ENCODE results near the gene GNG12.

The GNG12 gene

GRCh38 chr1:67719329-67720196, 113.7 kb downstream of the GNG12 start:
- H3K4me3 ChIP-seq (ENCODE audit: low read depth in 1 of 5, low read length in 5 of 5): no peak overlapping the region
- H3K4me1 ChIP-seq (ENCODE audit: control insufficient read depth in 5 of 5, insufficient read depth in 5 of 5, low read length in 5 of 5): peaks cover 0 to 41% (median 23%) of the 10 kb centered on the region in 5 donors
- H3K9me3 ChIP-seq (ENCODE audit: control insufficient read depth in 5 of 5, low read length in 5 of 5): no peaks in the 10 kb centered on the region
- H3K27ac ChIP-seq (ENCODE audit: low read depth, low read length): no peak overlapping the region
- no peaks in the 10 kb centered on the region for H3K27me3 ChIP-seq (ENCODE audit: control insufficient read depth in 5 of 5, insufficient read depth in 4 of 5, low read length in 5 of 5)
- no peak overlapping the region for H3K9ac ChIP-seq (ENCODE audit: low read length in 5 of 5)
- H3K36me3 ChIP-seq (ENCODE audit: control insufficient read depth in 5 of 5, insufficient read depth in 5 of 5, low read length in 5 of 5): no peaks in the 10 kb centered on the region

DNA sequence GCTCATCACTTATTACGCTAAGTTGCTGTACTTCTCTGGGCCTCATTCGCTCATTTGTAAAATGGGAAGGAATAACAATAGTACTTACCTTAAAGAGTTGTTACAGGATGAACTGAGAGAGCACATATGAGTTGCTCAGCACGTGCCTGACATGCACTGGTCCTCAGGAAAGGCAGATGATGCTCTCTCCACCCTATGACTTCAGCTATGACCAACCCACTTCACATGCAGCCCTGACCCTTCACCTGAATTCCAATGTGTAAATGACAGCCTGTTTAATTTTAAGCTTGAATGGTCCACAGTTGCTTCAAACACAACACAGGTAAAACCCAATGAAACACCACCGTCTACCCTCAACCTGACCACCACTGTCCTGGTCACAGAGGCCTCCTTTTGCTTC, 115.4 kb downstream of the GNG12 start:
- Histone ChIP-seq H3K27ac (ENCODE audit: low read depth, low read length) (no peak overlapping the region), H3K27me3 (ENCODE audit: control insufficient read depth in 5 of 5, insufficient read depth in 4 of 5, low read length in 5 of 5) (no peaks in the 10 kb centered on the region), H3K36me3 (ENCODE audit: control insufficient read depth in 5 of 5, insufficient read depth in 5 of 5, low read length in 5 of 5) (no peaks in the 10 kb centered on the region), H3K9me3 (ENCODE audit: control insufficient read depth in 5 of 5, low read length in 5 of 5) (no peaks in the 10 kb centered on the region), H3K4me3 (ENCODE audit: low read depth in 1 of 5, low read length in 5 of 5) (no peak overlapping the region), H3K9ac (ENCODE audit: low read length in 5 of 5) (no peak overlapping the region), H3K4me1 (ENCODE audit: control insufficient read depth in 5 of 5, insufficient read depth in 5 of 5, low read length in 5 of 5) (peaks cover 2 to 34% (median 33%) of the 10 kb centered on the region in 5 donors)

DNA sequence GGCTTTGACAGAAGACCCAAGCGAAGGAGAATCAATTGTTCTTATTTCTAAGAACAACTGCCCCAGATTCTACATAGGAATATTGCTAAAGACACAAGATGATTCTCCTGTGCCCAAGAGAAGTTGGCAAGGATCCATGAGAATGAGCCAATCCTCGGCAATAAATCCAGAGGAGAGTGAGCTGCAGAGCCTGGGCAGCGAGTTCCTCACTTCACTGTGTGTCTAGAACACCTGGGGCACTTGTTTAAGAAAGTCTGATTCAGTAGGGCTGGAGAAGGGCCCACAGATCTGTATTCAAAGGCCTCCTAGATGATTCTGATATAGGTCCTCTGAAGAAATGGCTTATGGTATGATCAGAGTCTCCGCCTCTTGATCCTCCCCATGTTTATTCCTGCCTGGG, 116.5 kb downstream of the GNG12 start:
- no peaks in the 10 kb centered on the region for H3K9me3 ChIP-seq (ENCODE audit: control insufficient read depth in 5 of 5, low read length in 5 of 5)
- no peaks in the 10 kb centered on the region for H3K36me3 ChIP-seq (ENCODE audit: control insufficient read depth in 5 of 5, insufficient read depth in 5 of 5, low read length in 5 of 5)
- H3K27me3 ChIP-seq (ENCODE audit: control insufficient read depth in 5 of 5, insufficient read depth in 4 of 5, low read length in 5 of 5): no peaks in the 10 kb centered on the region
- no peak overlapping the region for H3K27ac ChIP-seq (ENCODE audit: low read depth, low read length)
- peaks cover 2 to 32% (median 25%) of the 10 kb centered on the region in 5 donors for H3K4me1 ChIP-seq (ENCODE audit: control insufficient read depth in 5 of 5, insufficient read depth in 5 of 5, low read length in 5 of 5)
- no peak overlapping the region for H3K9ac ChIP-seq (ENCODE audit: low read length in 5 of 5)
- no peak overlapping the region for H3K4me3 ChIP-seq (ENCODE audit: low read depth in 1 of 5, low read length in 5 of 5)

GRCh38 chr1:67715819-67716218, 117.4 kb downstream of the GNG12 start:
- Histone ChIP-seq H3K9me3 (ENCODE audit: control insufficient read depth in 5 of 5, low read length in 5 of 5) (no peaks in the 10 kb centered on the region), H3K27ac (ENCODE audit: low read depth, low read length) (no peak overlapping the region), H3K9ac (ENCODE audit: low read length in 5 of 5) (no peak overlapping the region), H3K27me3 (ENCODE audit: control insufficient read depth in 5 of 5, insufficient read depth in 4 of 5, low read length in 5 of 5) (no peaks in the 10 kb centered on the region), H3K4me1 (ENCODE audit: control insufficient read depth in 5 of 5, insufficient read depth in 5 of 5, low read length in 5 of 5) (peaks cover 2 to 42% (median 25%) of the 10 kb centered on the region in 5 donors), H3K36me3 (ENCODE audit: control insufficient read depth in 5 of 5, insufficient read depth in 5 of 5, low read length in 5 of 5) (no peaks in the 10 kb centered on the region), H3K4me3 (ENCODE audit: low read depth in 1 of 5, low read length in 5 of 5) (no peak overlapping the region)

DNA sequence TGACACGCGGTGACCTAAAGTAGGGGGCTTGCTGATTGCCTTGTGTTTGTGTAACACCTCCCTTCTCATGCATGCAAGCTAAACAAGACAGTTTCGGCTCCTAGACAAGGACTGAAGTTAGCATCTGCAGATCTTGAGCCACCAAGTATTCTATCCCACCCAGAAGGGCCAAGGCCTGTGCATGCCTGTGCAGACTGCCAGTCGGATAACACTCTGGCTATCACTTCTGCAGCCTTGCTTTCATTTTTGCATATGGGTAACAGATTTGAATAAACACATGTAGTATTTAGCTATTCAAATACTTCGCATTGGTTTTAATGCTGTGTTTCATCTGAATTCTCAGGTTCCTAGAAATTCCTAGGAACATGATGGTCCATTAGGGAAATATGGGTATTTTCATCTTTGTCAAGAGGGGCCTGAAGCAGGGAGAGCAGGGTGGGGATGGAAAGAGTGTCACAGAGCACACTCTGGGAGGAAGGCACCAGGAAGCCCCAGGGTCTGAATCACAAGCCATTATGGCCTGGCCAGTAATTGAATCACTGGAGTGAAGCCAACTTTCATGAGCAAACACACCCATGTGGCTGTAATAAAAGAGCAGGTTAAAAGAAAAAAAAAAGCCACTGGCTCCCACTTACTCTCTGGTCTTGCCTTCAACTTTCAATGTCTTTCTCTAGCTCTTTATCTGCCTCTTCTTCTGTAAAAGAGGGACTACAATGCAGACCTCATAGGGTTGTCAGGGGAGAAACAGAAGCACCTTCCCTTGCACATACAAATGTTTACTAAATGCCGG, 120.0 kb downstream of the GNG12 start:
- H3K9me3 ChIP-seq (ENCODE audit: control insufficient read depth in 5 of 5, low read length in 5 of 5): no peaks in the 10 kb centered on the region
- H3K9ac ChIP-seq (ENCODE audit: low read length in 5 of 5): no peak overlapping the region
- H3K27me3 ChIP-seq (ENCODE audit: control insufficient read depth in 5 of 5, insufficient read depth in 4 of 5, low read length in 5 of 5): no peaks in the 10 kb centered on the region
- no peak overlapping the region for H3K4me3 ChIP-seq (ENCODE audit: low read depth in 1 of 5, low read length in 5 of 5)
- H3K27ac ChIP-seq (ENCODE audit: low read depth, low read length): no peak overlapping the region
- H3K36me3 ChIP-seq (ENCODE audit: control insufficient read depth in 5 of 5, insufficient read depth in 5 of 5, low read length in 5 of 5): no peaks in the 10 kb centered on the region
- peaks cover 2 to 46% (median 24%) of the 10 kb centered on the region in 5 donors for H3K4me1 ChIP-seq (ENCODE audit: control insufficient read depth in 5 of 5, insufficient read depth in 5 of 5, low read length in 5 of 5)

DNA sequence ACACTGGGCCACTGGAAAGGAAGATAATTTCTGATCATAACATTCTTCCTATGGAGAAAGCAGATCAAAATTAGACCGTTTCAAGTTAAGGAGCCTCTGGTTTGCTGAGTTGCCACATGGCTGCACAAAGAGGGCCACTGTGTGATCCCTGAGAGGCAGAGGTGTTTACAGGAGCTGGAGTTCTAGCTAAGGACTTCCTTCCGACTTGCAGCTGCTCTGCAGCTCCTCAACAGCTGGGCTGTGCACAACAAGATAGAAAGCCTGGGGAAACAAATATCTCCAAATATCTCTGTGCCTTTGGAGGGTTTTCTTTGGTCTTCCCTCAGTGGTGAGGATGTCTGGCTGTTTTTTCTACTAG, 121.4 kb downstream of the GNG12 start:
- no peaks in the 10 kb centered on the region for H3K27me3 ChIP-seq (ENCODE audit: control insufficient read depth in 5 of 5, insufficient read depth in 4 of 5, low read length in 5 of 5)
- peaks cover 2 to 50% (median 25%) of the 10 kb centered on the region in 5 donors for H3K4me1 ChIP-seq (ENCODE audit: control insufficient read depth in 5 of 5, insufficient read depth in 5 of 5, low read length in 5 of 5)
- H3K9me3 ChIP-seq (ENCODE audit: control insufficient read depth in 5 of 5, low read length in 5 of 5): no peaks in the 10 kb centered on the region
- H3K36me3 ChIP-seq (ENCODE audit: control insufficient read depth in 5 of 5, insufficient read depth in 5 of 5, low read length in 5 of 5): peaks cover 0 to 2% (median 0%) of the 10 kb centered on the region in 5 donors
- no peak overlapping the region for H3K27ac ChIP-seq (ENCODE audit: low read depth, low read length)
- H3K9ac ChIP-seq (ENCODE audit: low read length in 5 of 5): no peak overlapping the region
- H3K4me3 ChIP-seq (ENCODE audit: low read depth in 1 of 5, low read length in 5 of 5): no peak overlapping the region

DNA sequence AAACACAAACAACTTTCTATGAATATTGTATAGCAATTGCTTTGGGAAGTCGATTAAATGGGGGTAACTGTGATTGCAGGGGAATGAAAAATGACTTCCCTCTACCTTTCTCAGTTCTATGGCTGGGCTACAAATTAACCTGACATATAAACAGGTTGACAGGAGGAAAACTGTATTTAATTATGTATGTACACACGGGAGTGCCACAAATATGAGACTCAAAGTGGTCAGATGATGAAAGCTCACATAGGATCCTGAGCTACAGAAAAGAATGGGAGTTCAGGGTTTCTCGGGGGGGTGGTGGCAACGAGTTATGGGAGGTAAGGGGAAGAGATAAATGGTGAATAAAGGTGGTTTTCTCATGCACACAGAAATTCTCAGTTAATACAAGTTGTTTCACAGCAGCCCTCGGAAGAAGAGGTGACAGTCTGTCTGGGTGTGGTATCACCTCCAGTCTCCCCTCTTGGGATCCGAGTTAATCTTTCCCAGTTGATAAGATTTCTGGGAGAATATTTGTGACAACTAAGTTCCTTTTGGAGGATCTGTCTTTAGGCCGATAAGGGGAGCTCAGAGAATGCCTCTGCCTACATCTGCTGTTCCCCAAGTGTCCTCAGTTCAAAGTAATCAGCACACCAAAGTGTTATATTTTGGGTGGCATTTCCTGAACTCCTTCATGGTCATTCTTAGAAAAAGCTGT, 122.0 kb downstream of the GNG12 start:
- Histone ChIP-seq H3K4me1 (ENCODE audit: control insufficient read depth in 5 of 5, insufficient read depth in 5 of 5, low read length in 5 of 5) (peaks cover 2 to 53% (median 22%) of the 10 kb centered on the region in 5 donors), H3K4me3 (ENCODE audit: low read depth in 1 of 5, low read length in 5 of 5) (no peak overlapping the region), H3K36me3 (ENCODE audit: control insufficient read depth in 5 of 5, insufficient read depth in 5 of 5, low read length in 5 of 5) (peaks cover 0 to 2% (median 0%) of the 10 kb centered on the region in 5 donors), H3K27ac (ENCODE audit: low read depth, low read length) (no peak overlapping the region), H3K9me3 (ENCODE audit: control insufficient read depth in 5 of 5, low read length in 5 of 5) (no peaks in the 10 kb centered on the region), H3K27me3 (ENCODE audit: control insufficient read depth in 5 of 5, insufficient read depth in 4 of 5, low read length in 5 of 5) (no peaks in the 10 kb centered on the region), H3K9ac (ENCODE audit: low read length in 5 of 5) (no peak overlapping the region)

GRCh38 chr1:67710417-67710816, 122.8 kb downstream of the GNG12 start:
- peaks cover 0 to 6% (median 4%) of the 10 kb centered on the region in 5 donors for H3K36me3 ChIP-seq (ENCODE audit: control insufficient read depth in 5 of 5, insufficient read depth in 5 of 5, low read length in 5 of 5)
- H3K4me3 ChIP-seq (ENCODE audit: low read depth in 1 of 5, low read length in 5 of 5): no peak overlapping the region
- H3K9me3 ChIP-seq (ENCODE audit: control insufficient read depth in 5 of 5, low read length in 5 of 5): no peaks in the 10 kb centered on the region
- no peak overlapping the region for H3K27ac ChIP-seq (ENCODE audit: low read depth, low read length)
- peaks cover 2 to 55% (median 23%) of the 10 kb centered on the region in 5 donors for H3K4me1 ChIP-seq (ENCODE audit: control insufficient read depth in 5 of 5, insufficient read depth in 5 of 5, low read length in 5 of 5)
- H3K27me3 ChIP-seq (ENCODE audit: control insufficient read depth in 5 of 5, insufficient read depth in 4 of 5, low read length in 5 of 5): no peaks in the 10 kb centered on the region
- no peak overlapping the region for H3K9ac ChIP-seq (ENCODE audit: low read length in 5 of 5)

GRCh38 chr1:67708606-67709005, 124.7 kb downstream of the GNG12 start:
- Histone ChIP-seq H3K36me3 (ENCODE audit: control insufficient read depth in 5 of 5, insufficient read depth in 5 of 5, low read length in 5 of 5) (peaks cover 8 to 21% (median 13%) of the 10 kb centered on the region in 5 donors), H3K9me3 (ENCODE audit: control insufficient read depth in 5 of 5, low read length in 5 of 5) (no peaks in the 10 kb centered on the region), H3K4me3 (ENCODE audit: low read depth in 1 of 5, low read length in 5 of 5) (no peak overlapping the region), H3K27me3 (ENCODE audit: control insufficient read depth in 5 of 5, insufficient read depth in 4 of 5, low read length in 5 of 5) (no peaks in the 10 kb centered on the region), H3K4me1 (ENCODE audit: control insufficient read depth in 5 of 5, insufficient read depth in 5 of 5, low read length in 5 of 5) (peaks cover 2 to 50% (median 19%) of the 10 kb centered on the region in 5 donors), H3K27ac (ENCODE audit: low read depth, low read length) (no peak overlapping the region), H3K9ac (ENCODE audit: low read length in 5 of 5) (no peak overlapping the region)

Measured in subcutaneous abdominal adipose tissue (tissue), 5 donors.